Daoy (cell line): ENCODE measurements around the gene FBXO3. TPM values are rescaled to one million over a fixed set of nuclear protein-coding genes. Genes with fewer than 3 reads are reported as not detected.
"Not testable (repeated sequence)": the region's sequence is repeated elsewhere in the genome, so short reads cannot be mapped to it uniquely, and the experiment has no call there.

Source experiments
- DNase-seq: peaks from one replicate; pipeline ENCODE4 v3.0.0-alpha.2; 2015; ENCODE audit warnings: low read depth
- total RNA-seq: library from RNA; depleted of rRNA; stranded (reverse); fragments of >200 nt; shearing (Covaris generic); gene quantifications from 2 replicates; pipeline ENCODE4 v1.2.3, GENCODE V29; 2014

Gene FBXO3
- total RNA-seq, 1 experiment from 2014 or later = 54.6 TPM

- not testable (repeated sequence) for DNase-seq
Measured at GRCh38 chr11:33727539-33727938, 46.8 kb downstream of the FBXO3 start.

- no peak for DNase-seq
Measured at GRCh38 chr11:33725496-33725895, 48.8 kb downstream of the FBXO3 start.

GRCh38 chr11:33724644-33725035 lies 49.7 kb downstream of the FBXO3 start:
- no peak for DNase-seq

GRCh38 chr11:33723238-33723881 lies 51.0 kb downstream of the FBXO3 start:
- peak; percentile 80 for DNase-seq

- DNase-seq = peak; percentile 90
Measured at GRCh38 chr11:33722590-33723234, 51.6 kb downstream of the FBXO3 start.

GRCh38 chr11:33721984-33722383 lies 52.3 kb downstream of the FBXO3 start:
- DNase-seq = no peak

- DNase-seq = peak; percentile 80
Measured at GRCh38 chr11:33721426-33721825, 52.9 kb downstream of the FBXO3 start.

GRCh38 chr11:33719587-33719986 lies 54.7 kb downstream of the FBXO3 start:
- no peak for DNase-seq

- no peak for DNase-seq
Measured at GRCh38 chr11:33718440-33718839, 55.9 kb downstream of the FBXO3 start.

GRCh38 chr11:33716243-33716642 lies 58.1 kb downstream of the FBXO3 start:
- DNase-seq = no peak

- no peak for DNase-seq
Measured at GRCh38 chr11:33713856-33714398, 60.4 kb downstream of the FBXO3 start.

GRCh38 chr11:33713151-33713855 lies 61.0 kb downstream of the FBXO3 start:
- no peak for DNase-seq

- DNase-seq = no peak
Measured at GRCh38 chr11:33712436-33712835, 61.9 kb downstream of the FBXO3 start.

- DNase-seq = no peak
Measured at GRCh38 chr11:33709466-33709865, 64.9 kb downstream of the FBXO3 start.

- no peak for DNase-seq
Measured at GRCh38 chr11:33708985-33709384, 65.3 kb downstream of the FBXO3 start.

GRCh38 chr11:33707831-33708230 lies 66.5 kb downstream of the FBXO3 start:
- not testable (repeated sequence) for DNase-seq

GRCh38 chr11:33706966-33707365 lies 67.4 kb downstream of the FBXO3 start:
- no peak for DNase-seq

GRCh38 chr11:33706546-33706945 lies 67.8 kb downstream of the FBXO3 start:
- DNase-seq = no peak

- DNase-seq = no peak
Measured at GRCh38 chr11:33704240-33705002, 69.9 kb downstream of the FBXO3 start.

GRCh38 chr11:33703788-33704187 lies 70.5 kb downstream of the FBXO3 start:
- peak; percentile 45 for DNase-seq

GRCh38 chr11:33703234-33703633 lies 71.1 kb downstream of the FBXO3 start:
- DNase-seq = no peak
